Central memory CD8-positive, alpha-beta T cell (primary cell): ENCODE data around the gene GSTA1.
"Not testable (repeated sequence)": the region's sequence is repeated elsewhere in the genome, so short reads cannot be mapped to it uniquely, and the experiment has no call there.

Experiments
- ATAC-seq: fragments of 150-1000 bp; cut with Tn5 transposase; replicated peaks from 2 replicates; pipeline ENCODE4 v1.10.0; 2022; ENCODE audit warnings: mild to moderate bottlenecking, moderate FRiP score, moderate number of reproducible peaks; ENCODE audit not compliant: poor library complexity, severe bottlenecking; ENCODE audit errors: extremely low read depth
- DNase-seq, 2 donors: peaks; one replicate each; pipeline ENCODE4 v3.0.0; 2021; ENCODE audit warnings: low spot score in 2 of 2
- H3K27ac Mint-ChIP-seq: one replicate; pipeline ENCODE4 v1.8.0; 2022; ENCODE audit warnings: low read depth, mild to moderate bottlenecking, moderate library complexity, mixed read lengths
- H3K27me3 Mint-ChIP-seq: one replicate; pipeline ENCODE4 v1.8.0; 2022; ENCODE audit warnings: mixed read lengths
- H3K36me3 Mint-ChIP-seq: one replicate; pipeline ENCODE4 v1.8.0; 2022; ENCODE audit warnings: mild to moderate bottlenecking, moderate library complexity, mixed read lengths; ENCODE audit not compliant: insufficient read depth
- H3K4me1 Mint-ChIP-seq: one replicate; pipeline ENCODE4 v1.8.0; 2022; ENCODE audit warnings: mixed read lengths
- H3K4me3 Mint-ChIP-seq: one replicate; pipeline ENCODE4 v1.8.0; 2022; ENCODE audit warnings: mild to moderate bottlenecking, moderate library complexity, mixed read lengths
- H3K9me3 Mint-ChIP-seq: one replicate; pipeline ENCODE4 v1.8.0; 2022; ENCODE audit warnings: mixed read lengths

GSTA1 gene

DNA sequence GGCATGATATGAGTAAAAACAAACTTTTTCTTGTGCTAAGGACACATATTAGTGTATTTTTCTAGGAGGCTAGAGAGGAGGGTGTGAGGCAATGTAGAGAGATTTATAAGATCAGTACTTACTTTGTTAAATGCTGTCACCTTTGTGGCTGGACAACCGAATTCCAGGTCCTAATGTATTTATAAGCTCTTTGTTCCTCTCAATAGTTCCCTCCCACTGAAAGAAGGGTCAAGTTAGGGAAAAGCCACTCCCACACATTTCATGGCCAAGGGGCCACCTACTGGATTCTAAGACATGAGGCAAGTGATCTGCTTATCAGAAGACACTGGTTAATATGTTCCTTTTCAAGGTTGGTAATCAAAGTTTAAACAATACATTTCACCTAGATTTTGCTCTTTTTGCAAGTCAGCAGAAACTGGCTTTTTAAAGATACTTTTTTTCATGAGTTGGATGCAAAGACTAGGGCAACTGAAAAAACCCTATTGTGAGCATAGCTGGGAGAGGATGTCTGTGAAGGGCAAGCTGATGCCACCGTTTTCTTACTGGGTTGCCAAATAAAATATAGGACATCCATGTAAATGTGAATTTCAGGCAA is 40.2 kb downstream of the GSTA1 start, which contains the start of gene GSTA2:
Gene GSTA2 (minus strand): TSS at position 154 of the 595 bp plus-strand sequence. CDS start 5,528 bp downstream, outside the sequence.
- not testable (repeated sequence) for DNase-seq, H3K27ac Mint-ChIP-seq, H3K36me3 Mint-ChIP-seq, H3K9me3 Mint-ChIP-seq, H3K4me3 Mint-ChIP-seq, H3K4me1 Mint-ChIP-seq, ATAC-seq
- peaks cover 70% of the 10 kb centered on the region for H3K27me3 Mint-ChIP-seq

DNA sequence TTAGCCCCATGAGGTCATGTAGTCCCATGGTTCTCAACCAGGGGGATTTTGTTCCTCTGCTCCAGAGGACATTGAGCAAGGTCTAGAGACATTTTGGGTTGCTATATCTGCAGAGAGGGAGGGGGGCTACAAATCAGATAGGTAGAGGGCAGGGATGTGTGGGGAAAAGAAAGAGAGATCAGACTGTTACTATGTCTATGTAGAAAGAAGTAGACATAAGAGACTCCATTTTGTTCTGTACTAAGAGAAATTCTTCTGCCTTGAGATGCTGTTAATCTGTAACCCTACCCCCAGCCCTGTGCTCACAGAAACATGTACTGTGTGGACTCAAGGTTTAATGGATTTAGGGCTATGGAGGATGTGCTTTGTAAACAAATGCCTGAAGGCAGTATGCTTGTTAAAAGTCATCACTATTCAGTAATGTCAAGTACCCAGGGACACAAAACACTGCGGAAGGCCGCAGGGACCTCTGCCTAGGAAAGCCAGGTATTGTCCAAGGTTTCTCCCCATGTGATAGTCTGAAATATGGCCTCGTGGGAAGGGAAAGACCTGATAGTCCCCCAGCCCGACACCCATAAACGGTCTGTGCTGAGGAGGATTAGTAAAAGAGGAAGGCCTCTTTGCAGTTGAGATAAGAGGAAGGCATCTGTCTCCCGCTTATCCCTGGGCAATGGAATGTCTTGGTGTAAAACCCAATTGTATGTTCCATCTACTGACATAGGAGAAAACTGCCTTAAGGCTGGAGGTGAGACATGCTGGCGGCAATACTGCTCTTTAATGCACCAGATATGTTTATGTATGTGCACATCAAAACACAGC is 41.7 kb downstream of the GSTA1 start:
- not testable (repeated sequence) for H3K9me3 Mint-ChIP-seq

DNA sequence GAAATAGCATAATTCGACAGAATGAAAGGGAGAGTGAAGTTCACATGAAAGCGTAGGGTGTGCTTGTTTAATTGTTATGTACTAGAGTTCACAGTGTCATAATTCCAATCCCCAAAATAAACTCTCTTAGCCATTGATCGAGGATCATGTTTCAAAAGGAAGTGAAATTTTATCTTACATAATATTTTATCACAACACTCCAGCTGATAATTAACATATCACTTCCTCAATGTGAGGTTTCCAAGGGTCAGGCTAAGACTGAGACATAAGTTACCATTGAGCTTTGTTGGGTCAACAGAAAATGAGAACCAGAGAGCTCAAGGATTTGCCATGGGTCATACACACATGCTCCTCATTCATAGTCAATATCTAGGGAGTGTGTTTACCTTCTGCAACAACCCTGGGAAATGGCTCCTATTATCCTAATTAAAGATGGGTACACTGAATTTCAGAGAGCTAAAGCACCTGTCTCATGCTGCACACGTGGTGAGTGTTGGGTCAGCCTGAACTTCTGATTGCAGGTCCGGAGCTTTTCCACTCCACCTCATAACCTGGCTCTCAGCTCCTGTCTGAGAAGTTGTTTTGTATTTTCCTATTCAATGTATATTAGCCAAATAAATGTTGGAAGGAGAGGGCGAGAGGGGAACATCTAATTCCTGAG is 43.4 kb downstream of the GSTA1 start:
- no peak for ATAC-seq
- H3K4me3 Mint-ChIP-seq = no peak overlapping the region
- no peaks in the 10 kb centered on the region for H3K9me3 Mint-ChIP-seq
- no peaks in the 10 kb centered on the region for H3K36me3 Mint-ChIP-seq
- H3K27me3 Mint-ChIP-seq = peaks cover 77% of the 10 kb centered on the region
- no peak overlapping the region for H3K27ac Mint-ChIP-seq
- H3K4me1 Mint-ChIP-seq = no peaks in the 10 kb centered on the region
- no peak for DNase-seq

More for the DNA sequence above, 41.7 kb downstream of the GSTA1 start:
- not testable (repeated sequence) for H3K27ac Mint-ChIP-seq, H3K36me3 Mint-ChIP-seq, H3K4me1 Mint-ChIP-seq, DNase-seq, ATAC-seq, H3K4me3 Mint-ChIP-seq
- H3K27me3 Mint-ChIP-seq = peaks cover 79% of the 10 kb centered on the region

GRCh38 chr6:52759085-52759484 is 44.5 kb downstream of the GSTA1 start:
- no peak overlapping the region for H3K4me3 Mint-ChIP-seq
- no peak overlapping the region for H3K27ac Mint-ChIP-seq
- H3K36me3 Mint-ChIP-seq = no peaks in the 10 kb centered on the region
- H3K27me3 Mint-ChIP-seq = peaks cover 81% of the 10 kb centered on the region
- ATAC-seq (no peak), DNase-seq (no peak)
- H3K9me3 Mint-ChIP-seq = no peaks in the 10 kb centered on the region
- H3K4me1 Mint-ChIP-seq = no peaks in the 10 kb centered on the region

DNA sequence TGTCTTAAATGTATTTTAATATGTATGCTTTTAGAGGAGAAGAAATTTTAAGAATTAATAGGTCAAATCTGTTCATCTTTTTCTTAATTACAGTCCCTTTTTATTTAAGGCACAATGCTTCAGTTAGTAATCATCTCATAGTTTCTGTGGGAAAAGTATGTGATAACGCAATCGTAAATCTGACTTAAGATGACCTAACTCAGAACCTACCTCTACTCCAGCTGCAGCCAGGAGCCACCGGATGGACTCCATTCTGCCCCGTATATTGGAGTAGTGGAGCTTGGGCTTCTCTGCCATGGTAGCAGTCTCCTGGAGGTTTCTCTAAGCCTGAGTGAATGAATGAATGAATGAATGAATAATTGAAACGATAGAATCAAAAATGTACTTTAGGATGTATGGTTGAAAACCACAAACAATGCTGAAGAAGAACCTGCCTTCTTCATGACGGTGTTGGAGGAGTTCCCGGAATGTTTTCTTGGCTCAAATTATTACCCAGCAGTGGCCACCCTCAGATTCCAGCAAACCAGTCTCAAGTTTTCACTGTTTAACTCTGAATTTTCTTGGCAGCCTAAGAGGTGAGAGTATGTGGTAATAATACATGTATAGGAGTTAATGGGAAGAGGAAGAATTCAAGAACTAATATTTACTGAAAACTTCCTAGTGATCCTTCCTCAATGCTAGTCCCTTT is 45.8 kb downstream of the GSTA1 start:
- H3K4me1 Mint-ChIP-seq, ATAC-seq, DNase-seq, H3K9me3 Mint-ChIP-seq, H3K4me3 Mint-ChIP-seq, H3K36me3 Mint-ChIP-seq, H3K27ac Mint-ChIP-seq: not testable (repeated sequence)
- peaks cover 80% of the 10 kb centered on the region for H3K27me3 Mint-ChIP-seq

DNA sequence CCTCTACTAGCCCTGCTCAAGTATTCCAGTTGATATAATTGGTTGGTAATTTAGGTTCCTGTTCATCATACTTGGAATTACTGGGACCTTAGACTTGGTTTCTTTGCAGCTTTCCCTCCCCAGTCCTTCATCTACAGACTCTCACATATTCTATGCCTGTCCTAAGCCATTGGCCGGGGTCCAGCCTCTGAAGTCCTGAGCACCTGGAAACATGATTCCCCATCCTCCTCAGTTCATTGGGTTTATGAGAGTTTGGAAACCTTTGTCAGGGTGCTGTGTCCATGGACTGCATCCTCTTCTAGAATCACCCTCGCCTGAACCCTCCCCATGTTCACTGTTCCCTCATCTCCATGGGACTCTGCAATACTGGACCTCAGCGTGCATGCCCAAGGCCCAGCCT is 49.2 kb downstream of the GSTA1 start:
- H3K27me3 Mint-ChIP-seq = peaks cover 73% of the 10 kb centered on the region
- no peak for ATAC-seq

DNA sequence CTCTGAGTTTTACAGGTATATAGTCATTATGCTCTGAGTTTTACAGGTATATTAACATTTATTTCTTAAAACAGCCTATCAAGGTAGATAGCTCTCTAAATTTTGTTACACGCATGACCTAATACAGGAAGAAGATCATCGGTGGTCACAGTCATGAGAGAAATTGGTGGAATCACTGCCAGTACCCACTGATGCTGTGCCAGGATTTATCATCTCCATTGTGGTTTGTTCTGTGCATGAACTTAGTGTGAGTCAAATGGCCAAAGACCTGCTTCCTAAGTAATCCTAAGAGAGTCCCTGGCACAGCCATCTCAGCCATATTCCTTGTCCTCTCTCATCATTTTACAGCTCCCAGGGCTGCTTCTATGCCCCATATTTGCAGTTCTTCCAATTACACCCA is 50.5 kb downstream of the GSTA1 start:
- H3K36me3 Mint-ChIP-seq, ATAC-seq, H3K4me1 Mint-ChIP-seq, H3K9me3 Mint-ChIP-seq, H3K27ac Mint-ChIP-seq, H3K4me3 Mint-ChIP-seq, DNase-seq: not testable (repeated sequence)
- H3K27me3 Mint-ChIP-seq = peaks cover 69% of the 10 kb centered on the region

More for the DNA sequence above, 49.2 kb downstream of the GSTA1 start:
- Mint-ChIP-seq H3K9me3 (peaks cover 5% of the 10 kb centered on the region), H3K4me1 (no peaks in the 10 kb centered on the region), H3K4me3 (no peak overlapping the region), H3K36me3 (no peaks in the 10 kb centered on the region), H3K27ac (no peak overlapping the region)
- DNase-seq = no peak

GRCh38 chr6:52752310-52752709 is 51.3 kb downstream of the GSTA1 start:
- Mint-ChIP-seq H3K9me3 (peaks cover 5% of the 10 kb centered on the region), H3K4me3 (no peak overlapping the region), H3K36me3 (no peaks in the 10 kb centered on the region), H3K4me1 (no peaks in the 10 kb centered on the region), H3K27me3 (peaks cover 68% of the 10 kb centered on the region), H3K27ac (no peak overlapping the region)
- DNase-seq (no peak), ATAC-seq (no peak)

DNA sequence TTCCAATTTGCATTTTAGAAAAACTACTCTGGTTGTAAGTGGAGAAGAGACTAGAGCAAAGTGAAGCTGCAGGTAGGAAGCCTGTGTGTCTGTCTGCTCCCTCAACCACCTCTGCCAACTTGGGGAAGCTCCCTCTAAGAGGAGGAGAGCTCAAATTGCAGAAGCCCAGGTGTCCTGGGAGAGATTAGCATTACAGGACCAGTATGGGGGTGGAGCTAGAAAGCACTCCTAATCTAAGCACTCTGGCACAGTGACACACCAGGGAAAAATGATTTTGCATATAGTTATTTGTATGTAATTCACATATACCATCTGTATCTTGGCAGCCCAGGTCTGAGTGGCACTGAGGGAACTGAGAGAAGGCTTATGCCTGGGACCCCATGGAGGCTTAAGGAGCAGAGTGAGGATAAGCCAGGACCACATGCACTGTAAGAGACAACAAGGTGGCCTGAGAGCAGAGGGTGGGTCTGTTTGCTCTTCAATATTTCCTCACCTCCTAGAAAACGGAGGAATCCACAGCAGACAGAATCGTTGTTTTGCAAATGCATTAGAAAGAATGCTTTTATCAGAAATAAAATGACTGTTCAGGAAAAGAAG is 54.0 kb downstream of the GSTA1 start:
- peaks cover 5% of the 10 kb centered on the region for H3K9me3 Mint-ChIP-seq
- no peak overlapping the region for H3K27ac Mint-ChIP-seq
- ATAC-seq (no peak), DNase-seq (no peak)
- H3K4me3 Mint-ChIP-seq = no peak overlapping the region
- H3K27me3 Mint-ChIP-seq = peaks cover 51% of the 10 kb centered on the region
- no peaks in the 10 kb centered on the region for H3K4me1 Mint-ChIP-seq
- H3K36me3 Mint-ChIP-seq = no peaks in the 10 kb centered on the region

- not testable (repeated sequence) for H3K9me3 Mint-ChIP-seq, ATAC-seq, H3K36me3 Mint-ChIP-seq, H3K4me3 Mint-ChIP-seq, DNase-seq, H3K27ac Mint-ChIP-seq, H3K4me1 Mint-ChIP-seq
- H3K27me3 Mint-ChIP-seq = peaks cover 53% of the 10 kb centered on the region
Measured at GRCh38 chr6:52747301-52747700, 56.3 kb downstream of the GSTA1 start.

GRCh38 chr6:52746213-52746612 is 57.4 kb downstream of the GSTA1 start:
- H3K9me3 Mint-ChIP-seq = peaks cover 5% of the 10 kb centered on the region
- no peaks in the 10 kb centered on the region for H3K4me1 Mint-ChIP-seq
- H3K27me3 Mint-ChIP-seq = peaks cover 49% of the 10 kb centered on the region
- ATAC-seq (no peak), DNase-seq (no peak)
- H3K27ac Mint-ChIP-seq = no peak overlapping the region
- no peaks in the 10 kb centered on the region for H3K36me3 Mint-ChIP-seq
- H3K4me3 Mint-ChIP-seq = no peak overlapping the region

DNA sequence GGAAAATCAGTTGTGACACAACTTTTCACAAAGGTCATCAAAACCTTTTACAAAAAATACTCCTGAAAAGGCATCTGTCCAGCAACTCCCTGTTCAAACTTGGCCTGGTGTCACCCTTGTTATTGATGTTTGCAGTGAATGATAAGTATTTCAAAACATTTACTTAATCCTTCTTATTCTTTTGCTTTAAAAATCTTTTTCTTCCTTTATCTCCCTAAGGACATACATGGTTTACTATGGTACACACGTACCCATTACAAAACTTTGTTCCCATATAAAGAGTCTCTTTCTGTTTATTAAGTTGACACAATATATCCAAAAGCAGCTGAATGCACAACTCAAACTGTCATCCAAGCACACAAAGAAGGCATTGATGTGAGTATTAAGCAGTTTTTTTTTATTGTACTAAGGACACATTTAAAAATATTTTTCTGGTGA is 57.8 kb downstream of the GSTA1 start:
- Mint-ChIP-seq H3K4me3 (no peak overlapping the region), H3K36me3 (no peaks in the 10 kb centered on the region), H3K27me3 (peaks cover 44% of the 10 kb centered on the region), H3K9me3 (peaks cover 2% of the 10 kb centered on the region), H3K4me1 (no peaks in the 10 kb centered on the region), H3K27ac (no peak overlapping the region)
- no peak for DNase-seq
- no peak for ATAC-seq
